ENCODE results near the gene MAP3K3. TPM values are rescaled to one million over a fixed set of nuclear protein-coding genes. Genes with fewer than 3 reads are reported as not detected.

The MAP3K3 gene
- total and polyA plus RNA-seq, 7 experiments from 2014 or later, result 29.4 to 105 (median 81.0) TPM

DNA sequence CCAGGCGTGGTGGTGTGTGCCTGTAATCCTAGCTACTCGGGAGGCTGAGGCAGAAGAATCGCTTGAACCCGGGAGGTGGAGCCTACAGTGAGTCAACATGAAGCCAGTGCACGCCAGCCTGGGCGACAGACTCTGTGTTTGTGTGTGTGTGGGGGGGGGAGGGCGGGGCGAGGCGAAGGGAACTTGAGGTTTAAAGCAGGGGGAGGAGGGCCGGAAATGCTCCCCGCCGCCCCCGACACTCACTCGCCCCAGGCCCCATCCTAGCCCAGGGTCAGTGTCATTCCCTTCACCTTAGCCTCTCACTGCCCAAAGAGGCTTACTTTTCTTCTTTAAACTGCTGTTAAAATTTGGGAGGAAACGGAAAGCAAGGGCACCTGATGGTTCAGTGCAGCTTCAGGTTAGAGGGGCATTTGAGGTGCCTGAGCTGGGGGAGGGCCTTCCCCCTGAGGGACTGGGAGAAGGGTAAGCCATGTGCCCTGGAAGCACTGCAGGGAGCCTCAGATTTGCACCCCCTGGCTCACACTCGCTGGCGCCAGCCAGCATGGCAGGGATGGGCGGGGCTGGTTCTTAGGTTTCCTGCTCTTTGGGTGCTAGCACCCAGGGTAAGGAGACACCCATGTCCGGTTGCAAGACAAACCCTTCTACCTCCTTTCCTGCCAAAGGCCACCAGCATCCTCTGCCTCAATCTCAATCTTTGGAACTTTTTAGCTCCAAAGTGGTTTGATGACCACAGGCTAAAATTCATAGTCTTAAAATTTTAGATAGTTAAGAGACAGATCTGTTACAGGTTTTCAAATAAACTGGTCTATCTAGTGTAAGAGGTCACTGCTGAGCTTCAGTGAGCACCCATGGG lies 79.9 kb downstream of the MAP3K3 start:
- DNase-seq (peak; percentile 39 to 83 (median 73)), ATAC-seq (peak; percentile 42)
- Mint-ChIP-seq H3K4me1 (peaks cover 37 to 66% (median 56%) of the 10 kb centered on the region in 7 donors), H3K27ac (peak overlapping the region; percentile 90 to 99 (median 97)), H3K4me3 (peak overlapping the region; percentile 82 to 98 (median 96)), H3K9me3 (peaks cover 0 to 11% (median 0%) of the 10 kb centered on the region in 11 donors), H3K27me3 (no peaks in the 10 kb centered on the region), H3K36me3 (peaks cover 3 to 53% (median 24%) of the 10 kb centered on the region in 5 donors)
- H3K9me3 ChIP-seq (ENCODE audit: control insufficient read depth in 2 of 3, low read length in 3 of 3), result no peaks in the 10 kb centered on the region
- H3K4me1 ChIP-seq (ENCODE audit: control insufficient read depth in 2 of 2, insufficient read depth in 2 of 2, low read length in 2 of 2), result peaks cover 45 to 49% of the 10 kb centered on the region in 2 donors
- H3K27ac ChIP-seq (ENCODE audit: low read depth, low read length), result peak overlapping the region; percentile 93
- POLR2A ChIA-PET, result interaction anchor here (0.5 to 9.5 kb wide), 28 partner anchors 8 to 1019 kb away, joined by 3 to 117 read pairs (median 5); partner anchors contain the start of genes CCDC47, CEP95, DCAF7 and DDX42
- no peaks in the 10 kb centered on the region for H3K27me3 ChIP-seq (ENCODE audit: control insufficient read depth in 2 of 2, insufficient read depth in 2 of 2, low read length in 2 of 2)
- CTCF ChIA-PET, result interaction anchor here (0.5 to 3.2 kb wide), 8 partner anchors 8 to 140 kb away, joined by 3 to 18 read pairs (median 4); partner anchors contain the start of genes CCDC47 and DDX42
- peak overlapping the region; percentile 65 for H3K4me3 ChIP-seq (ENCODE audit: low read length)
- intact Hi-C loops (cut with micrococcal nuclease), result loop anchor here in 1 of 2 donors (1.0 to 5.0 kb wide), 5 partner anchors 8 to 795 kb away; partner anchors contain the start of genes DCAF7, MAP3K3 and POLG2
- peaks cover 0 to 35% (median 11%) of the 10 kb centered on the region in 3 experiments for H3K36me3 ChIP-seq (ENCODE audit: control insufficient read depth in 2 of 3, insufficient read depth in 3 of 3, low read length in 3 of 3)

DNA sequence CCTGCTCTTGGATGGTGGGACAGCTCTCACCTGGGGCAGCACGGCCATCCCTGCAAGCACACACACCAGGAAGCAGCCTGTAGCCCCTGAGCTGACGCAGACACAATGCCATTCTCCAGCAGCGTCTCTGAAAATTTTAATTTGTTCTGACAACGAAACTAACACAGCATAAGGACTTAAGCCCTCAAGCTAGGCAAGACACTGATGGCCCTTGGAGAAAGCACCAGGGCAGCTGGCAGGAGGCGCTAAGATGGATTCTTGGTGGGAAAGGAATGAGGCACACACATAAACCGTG lies 80.5 kb downstream of the MAP3K3 start:
- Mint-ChIP-seq H3K36me3 (peaks cover 3 to 50% (median 18%) of the 10 kb centered on the region in 5 donors), H3K4me3 (peak overlapping the region; percentile 82 to 98 (median 96)), H3K4me1 (peaks cover 39 to 65% (median 56%) of the 10 kb centered on the region in 7 donors), H3K27me3 (no peaks in the 10 kb centered on the region), H3K9me3 (peaks cover 0 to 10% (median 0%) of the 10 kb centered on the region in 11 donors), H3K27ac (peak overlapping the region; percentile 90 to 99 (median 97))
- POLR2A ChIA-PET, result interaction anchor here (0.5 to 9.5 kb wide), 20 partner anchors 8 to 1020 kb away, joined by 3 to 117 read pairs (median 5); partner anchors contain the start of genes CCDC47, CEP95, DDX42 and DDX5
- Histone ChIP-seq H3K36me3 (ENCODE audit: control insufficient read depth in 2 of 3, insufficient read depth in 3 of 3, low read length in 3 of 3) (peaks cover 0 to 29% (median 11%) of the 10 kb centered on the region in 3 experiments), H3K4me3 (ENCODE audit: low read length) (peak overlapping the region; percentile 65), H3K9me3 (ENCODE audit: control insufficient read depth in 2 of 3, low read length in 3 of 3) (no peaks in the 10 kb centered on the region), H3K27ac (ENCODE audit: low read depth, low read length) (peak overlapping the region; percentile 93), H3K4me1 (ENCODE audit: control insufficient read depth in 2 of 2, insufficient read depth in 2 of 2, low read length in 2 of 2) (peaks cover 44 to 48% of the 10 kb centered on the region in 2 donors), H3K27me3 (ENCODE audit: control insufficient read depth in 2 of 2, insufficient read depth in 2 of 2, low read length in 2 of 2) (no peaks in the 10 kb centered on the region)
- ATAC-seq, result no peak
- CTCF ChIA-PET, result interaction anchor here (0.5 to 3.2 kb wide), 5 partner anchors 7 to 139 kb away, joined by 3 to 18 read pairs (median 4); no protein-coding TSS in a partner anchor
- intact Hi-C loops (cut with micrococcal nuclease), result loop anchor here in 1 of 2 donors (1.0 to 5.0 kb wide), 5 partner anchors 8 to 794 kb away; partner anchors contain the start of genes DCAF7, MAP3K3 and POLG2
- DNase-seq, result peak in 3 of 9 donors; percentile 21 to 24 (median 22)

DNA sequence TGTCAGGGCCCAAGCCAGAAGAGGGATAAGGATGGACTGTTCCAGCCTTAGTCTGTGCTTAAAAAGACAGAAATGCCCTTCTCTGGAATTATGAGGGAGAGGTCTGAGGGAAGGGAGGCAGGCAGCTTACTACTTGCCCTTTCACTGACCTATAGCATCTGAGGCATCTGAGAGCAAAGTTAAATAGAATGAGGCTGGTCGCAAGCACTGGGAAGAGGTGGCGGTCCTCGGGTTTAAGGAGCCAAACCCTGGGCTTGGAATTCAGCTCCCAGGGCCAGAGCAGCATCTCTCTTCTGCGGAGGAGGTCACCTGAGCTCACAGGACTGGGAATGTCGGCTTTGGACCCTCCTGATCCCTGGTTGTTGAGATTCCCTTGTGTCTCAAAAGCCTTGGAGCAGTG lies 80.8 kb downstream of the MAP3K3 start:
- POLR2A ChIA-PET, result interaction anchor here (0.5 to 9.5 kb wide), 17 partner anchors 7 to 803 kb away, joined by 3 to 117 read pairs (median 12); partner anchors contain the start of genes CCDC47, CEP95, DDX42 and DDX5
- intact Hi-C loops (cut with micrococcal nuclease), result loop anchor here in 1 of 2 donors (2.0 to 5.0 kb wide), 2 partner anchors 151 to 794 kb away; partner anchors contain the start of genes DCAF7 and POLG2
- Histone ChIP-seq H3K27me3 (ENCODE audit: control insufficient read depth in 2 of 2, insufficient read depth in 2 of 2, low read length in 2 of 2) (no peaks in the 10 kb centered on the region), H3K27ac (ENCODE audit: low read depth, low read length) (peak overlapping the region; percentile 93), H3K36me3 (ENCODE audit: control insufficient read depth in 2 of 3, insufficient read depth in 3 of 3, low read length in 3 of 3) (peaks cover 0 to 26% (median 11%) of the 10 kb centered on the region in 3 experiments), H3K4me3 (ENCODE audit: low read length) (peak overlapping the region; percentile 65), H3K9me3 (ENCODE audit: control insufficient read depth in 2 of 3, low read length in 3 of 3) (no peaks in the 10 kb centered on the region), H3K4me1 (ENCODE audit: control insufficient read depth in 2 of 2, insufficient read depth in 2 of 2, low read length in 2 of 2) (peaks cover 46 to 49% of the 10 kb centered on the region in 2 donors)
- CTCF ChIA-PET, result interaction anchor here (0.5 to 1.1 kb wide), 3 partner anchors 9 to 32 kb away, joined by 3 to 4 read pairs (median 3); no protein-coding TSS in a partner anchor
- ATAC-seq, result no peak
- peaks cover 0 to 8% (median 0%) of the 10 kb centered on the region in 11 donors for H3K9me3 Mint-ChIP-seq
- H3K27me3 Mint-ChIP-seq, result no peaks in the 10 kb centered on the region
- H3K4me1 Mint-ChIP-seq, result peaks cover 39 to 61% (median 55%) of the 10 kb centered on the region in 7 donors
- peak overlapping the region; percentile 82 to 98 (median 96) for H3K4me3 Mint-ChIP-seq
- no peak for DNase-seq
- peaks cover under 1 to 46% (median 15%) of the 10 kb centered on the region in 5 donors for H3K36me3 Mint-ChIP-seq
- H3K27ac Mint-ChIP-seq, result peak overlapping the region; percentile 90 to 99 (median 97)

DNA sequence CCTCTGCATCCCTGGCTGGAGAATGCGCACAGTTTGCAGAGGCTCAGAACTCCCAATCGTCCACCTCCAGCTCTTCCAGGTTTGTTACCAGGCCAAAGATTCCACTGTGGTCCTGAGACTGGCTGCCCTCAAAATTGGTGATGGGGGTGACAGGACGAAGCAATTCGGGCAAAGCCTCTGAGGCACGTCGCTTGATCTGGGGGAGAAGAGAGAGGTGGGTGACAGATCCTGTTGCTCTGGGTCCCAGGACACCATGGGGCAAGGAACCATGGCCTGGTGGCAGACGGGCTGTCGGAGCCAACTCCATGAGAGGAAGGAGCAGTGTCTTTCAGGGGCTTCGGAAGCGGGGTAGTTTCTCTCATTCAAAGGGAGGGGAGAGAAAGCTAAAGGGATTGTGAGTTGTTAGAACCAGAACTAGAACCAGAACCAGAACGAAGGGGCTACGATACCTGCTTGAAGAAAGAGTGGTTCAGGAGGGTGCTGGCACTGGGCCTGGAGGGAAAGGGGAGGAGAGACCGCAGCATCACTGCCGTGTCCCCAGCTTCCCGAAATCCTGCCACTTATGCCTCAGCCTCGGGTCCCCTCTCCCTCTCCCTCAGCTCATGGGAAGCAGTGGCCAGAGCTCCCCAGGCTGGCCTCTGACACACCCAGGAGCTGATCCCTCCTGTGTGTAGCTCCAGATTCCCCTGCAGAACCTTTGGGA lies 81.5 kb downstream of the MAP3K3 start:
- peaks cover 0 to 3% (median 0%) of the 10 kb centered on the region in 11 donors for H3K9me3 Mint-ChIP-seq
- peaks cover 45 to 66% (median 61%) of the 10 kb centered on the region in 7 donors for H3K4me1 Mint-ChIP-seq
- Histone ChIP-seq H3K4me3 (ENCODE audit: low read length) (peak overlapping the region; percentile 65), H3K27me3 (ENCODE audit: control insufficient read depth in 2 of 2, insufficient read depth in 2 of 2, low read length in 2 of 2) (no peaks in the 10 kb centered on the region), H3K4me1 (ENCODE audit: control insufficient read depth in 2 of 2, insufficient read depth in 2 of 2, low read length in 2 of 2) (peaks cover 51 to 54% of the 10 kb centered on the region in 2 donors), H3K27ac (ENCODE audit: low read depth, low read length) (peak overlapping the region; percentile 93), H3K36me3 (ENCODE audit: control insufficient read depth in 2 of 3, insufficient read depth in 3 of 3, low read length in 3 of 3) (peaks cover 0 to 19% (median 4%) of the 10 kb centered on the region in 3 experiments), H3K9me3 (ENCODE audit: control insufficient read depth in 2 of 3, low read length in 3 of 3) (no peaks in the 10 kb centered on the region)
- intact Hi-C loops (cut with micrococcal nuclease), result loop anchor here in 1 of 2 donors (2.0 to 5.0 kb wide), 2 partner anchors 151 to 793 kb away; partner anchors contain the start of genes DCAF7 and POLG2
- H3K27ac Mint-ChIP-seq, result peak overlapping the region; percentile 90 to 99 (median 97)
- H3K4me3 Mint-ChIP-seq, result peak overlapping the region; percentile 45 to 97 (median 94)
- CTCF ChIA-PET, result interaction anchor here (0.5 to 1.0 kb wide), 3 partner anchors 31 to 280 kb away, joined by 3 to 5 read pairs (median 3); no protein-coding TSS in a partner anchor
- ATAC-seq (no peak), DNase-seq (no peak)
- POLR2A ChIA-PET, result interaction anchor here (1.0 to 19.5 kb wide), 9 partner anchors 8 to 122 kb away, joined by 3 to 810 read pairs (median 44); partner anchors contain the start of genes CCDC47, DDX42, MAP3K3 and STRADA
- H3K27me3 Mint-ChIP-seq, result no peaks in the 10 kb centered on the region
- H3K36me3 Mint-ChIP-seq, result peaks cover 0 to 43% (median 8%) of the 10 kb centered on the region in 5 donors

DNA sequence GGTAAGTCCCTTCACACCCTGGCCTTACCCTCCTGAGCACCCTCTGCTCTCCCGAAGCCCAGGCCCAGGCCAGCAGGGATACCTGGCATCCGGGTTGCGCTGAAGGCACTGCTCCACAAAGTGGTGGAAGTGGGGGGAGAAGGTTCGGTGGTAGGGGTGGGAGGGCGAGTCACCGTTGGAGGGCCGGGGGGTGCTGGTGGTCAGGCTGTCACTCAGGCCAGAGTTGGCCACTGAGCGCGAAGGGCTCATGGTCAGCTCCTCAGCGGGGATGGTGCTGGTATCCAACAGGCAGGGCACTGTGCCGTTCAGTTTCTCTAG lies 82.0 kb downstream of the MAP3K3 start:
- peaks cover 0 to 14% (median 0%) of the 10 kb centered on the region in 3 experiments for H3K36me3 ChIP-seq (ENCODE audit: control insufficient read depth in 2 of 3, insufficient read depth in 3 of 3, low read length in 3 of 3)
- H3K9me3 ChIP-seq (ENCODE audit: control insufficient read depth in 2 of 3, low read length in 3 of 3), result no peaks in the 10 kb centered on the region
- Mint-ChIP-seq H3K4me1 (peaks cover 50 to 71% (median 66%) of the 10 kb centered on the region in 7 donors), H3K27me3 (no peaks in the 10 kb centered on the region), H3K27ac (peak overlapping the region; percentile 76 to 99 (median 97)), H3K9me3 (peaks cover 0 to 3% (median 0%) of the 10 kb centered on the region in 11 donors), H3K36me3 (peaks cover 0 to 47% (median 9%) of the 10 kb centered on the region in 5 donors), H3K4me3 (peak overlapping the region in 9 of 10 donors; percentile 36 to 97 (median 94))
- DNase-seq (no peak), ATAC-seq (no peak)
- ChIA-PET POLR2A (interaction anchor here (1.4 to 19.5 kb wide), 6 partner anchors 9 to 70 kb away, joined by 3 to 810 read pairs (median 59); partner anchors contain the start of genes CCDC47, DDX42 and STRADA), CTCF (interaction anchor here (0.8 to 1.0 kb wide), 2 partner anchors 31 to 281 kb away, joined by 3 read pairs; no protein-coding TSS in a partner anchor)
- no peak overlapping the region for H3K4me3 ChIP-seq (ENCODE audit: low read length)
- H3K27me3 ChIP-seq (ENCODE audit: control insufficient read depth in 2 of 2, insufficient read depth in 2 of 2, low read length in 2 of 2), result no peaks in the 10 kb centered on the region
- intact Hi-C loops (cut with micrococcal nuclease), result loop anchor here in 1 of 2 donors (5.0 kb wide), 1 partner anchor 152 kb away; the partner anchor contains the start of gene DCAF7
- H3K27ac ChIP-seq (ENCODE audit: low read depth, low read length), result peak overlapping the region; percentile 49
- H3K4me1 ChIP-seq (ENCODE audit: control insufficient read depth in 2 of 2, insufficient read depth in 2 of 2, low read length in 2 of 2), result peaks cover 56 to 59% of the 10 kb centered on the region in 2 donors
